HG03575 (cell line): ENCODE measurements around the gene JAK3.
"Not testable (repeated sequence)": the region's sequence is repeated elsewhere in the genome, so short reads cannot be mapped to it uniquely, and the experiment has no call there.

Source experiments
- ATAC-seq: cut with Tn5 transposase; IDR thresholded peaks from one replicate; pipeline ENCODE4 v1.9.1; 2021; ENCODE audit not compliant: unreplicated experiment, insufficient number of reproducible peaks, low FRiP score; ENCODE audit errors: extremely low read depth

JAK3 gene

GRCh38 chr19:17787274-17787913 lies 60.4 kb downstream of the JAK3 start:
- ATAC-seq: no peak

- no peak for ATAC-seq
Observed at GRCh38 chr19:17784201-17785008, 63.4 kb downstream of the JAK3 start.

GRCh38 chr19:17783721-17784120 lies 64.1 kb downstream of the JAK3 start:
- ATAC-seq: not testable (repeated sequence)

- ATAC-seq: no peak
Observed at GRCh38 chr19:17780781-17781180, 67.0 kb downstream of the JAK3 start.

- ATAC-seq: no peak
Observed at GRCh38 chr19:17778968-17779929, 68.5 kb downstream of the JAK3 start.

- no peak for ATAC-seq
Observed at GRCh38 chr19:17778251-17778967, 69.4 kb downstream of the JAK3 start.

GRCh38 chr19:17777840-17778239 lies 69.9 kb downstream of the JAK3 start:
- not testable (repeated sequence) for ATAC-seq

GRCh38 chr19:17775991-17776803 lies 71.6 kb downstream of the JAK3 start:
- peak; percentile 49 for ATAC-seq

GRCh38 chr19:17775245-17775927 lies 72.4 kb downstream of the JAK3 start:
- no peak for ATAC-seq
